ENCODE data around the gene LSM14A.

LSM14A gene

GRCh38 chr19:34180709-34181108 is 8.4 kb downstream of the LSM14A start:
- H3K9me3 ChIP-seq (ENCODE audit: control insufficient read depth, low read length): no peaks in the 10 kb centered on the region
- peaks cover 61% of the 10 kb centered on the region for H3K4me1 ChIP-seq (ENCODE audit: control insufficient read depth, insufficient read depth, low read length)
- no peak for DNase-seq (ENCODE audit: low read depth)
- no peak overlapping the region for H3K4me3 ChIP-seq (ENCODE audit: low read length)
- H3K9ac ChIP-seq (ENCODE audit: low read length): no peak overlapping the region
- H3K27me3 ChIP-seq (replicated peaks; ENCODE audit: control insufficient read depth, insufficient read depth, low read length): no peaks in the 10 kb centered on the region
- peaks cover 8% of the 10 kb centered on the region for H3K36me3 ChIP-seq (ENCODE audit: control insufficient read depth, insufficient read depth, low read length, severe bottlenecking)

GRCh38 chr19:34181111-34181864 is 9.0 kb downstream of the LSM14A start:
- H3K27me3 ChIP-seq (replicated peaks; ENCODE audit: control insufficient read depth, insufficient read depth, low read length): no peaks in the 10 kb centered on the region
- no peaks in the 10 kb centered on the region for H3K9me3 ChIP-seq (ENCODE audit: control insufficient read depth, low read length)
- no peak for DNase-seq (ENCODE audit: low read depth)
- H3K4me3 ChIP-seq (ENCODE audit: low read length): no peak overlapping the region
- H3K4me1 ChIP-seq (ENCODE audit: control insufficient read depth, insufficient read depth, low read length): peaks cover 61% of the 10 kb centered on the region
- peaks cover 8% of the 10 kb centered on the region for H3K36me3 ChIP-seq (ENCODE audit: control insufficient read depth, insufficient read depth, low read length, severe bottlenecking)
- no peak overlapping the region for H3K9ac ChIP-seq (ENCODE audit: low read length)

- Histone ChIP-seq H3K4me1 (ENCODE audit: control insufficient read depth, insufficient read depth, low read length) (peaks cover 56% of the 10 kb centered on the region), H3K9ac (ENCODE audit: low read length) (no peak overlapping the region), H3K9me3 (ENCODE audit: control insufficient read depth, low read length) (no peaks in the 10 kb centered on the region), H3K36me3 (ENCODE audit: control insufficient read depth, insufficient read depth, low read length, severe bottlenecking) (peaks cover 8% of the 10 kb centered on the region), H3K4me3 (ENCODE audit: low read length) (no peak overlapping the region), H3K27me3 (replicated peaks; ENCODE audit: control insufficient read depth, insufficient read depth, low read length) (no peaks in the 10 kb centered on the region)
- DNase-seq (ENCODE audit: low read depth): no peak
Observed at GRCh38 chr19:34182125-34182524, 9.8 kb downstream of the LSM14A start.

- peak overlapping the region; percentile 14 for H3K4me3 ChIP-seq (ENCODE audit: low read length)
- H3K36me3 ChIP-seq (ENCODE audit: control insufficient read depth, insufficient read depth, low read length, severe bottlenecking): peaks cover 8% of the 10 kb centered on the region
- H3K9me3 ChIP-seq (ENCODE audit: control insufficient read depth, low read length): no peaks in the 10 kb centered on the region
- peak; percentile 40 for DNase-seq (ENCODE audit: low read depth)
- H3K27me3 ChIP-seq (replicated peaks; ENCODE audit: control insufficient read depth, insufficient read depth, low read length): no peaks in the 10 kb centered on the region
- peaks cover 53% of the 10 kb centered on the region for H3K4me1 ChIP-seq (ENCODE audit: control insufficient read depth, insufficient read depth, low read length)
- H3K9ac ChIP-seq (ENCODE audit: low read length): no peak overlapping the region
Observed at GRCh38 chr19:34184880-34185491, 12.7 kb downstream of the LSM14A start.

GRCh38 chr19:34186205-34186604 is 13.9 kb downstream of the LSM14A start:
- H3K4me3 ChIP-seq (ENCODE audit: low read length): no peak overlapping the region
- no peak for DNase-seq (ENCODE audit: low read depth)
- peaks cover 62% of the 10 kb centered on the region for H3K4me1 ChIP-seq (ENCODE audit: control insufficient read depth, insufficient read depth, low read length)
- no peak overlapping the region for H3K9ac ChIP-seq (ENCODE audit: low read length)
- H3K9me3 ChIP-seq (ENCODE audit: control insufficient read depth, low read length): no peaks in the 10 kb centered on the region
- H3K27me3 ChIP-seq (replicated peaks; ENCODE audit: control insufficient read depth, insufficient read depth, low read length): no peaks in the 10 kb centered on the region
- H3K36me3 ChIP-seq (ENCODE audit: control insufficient read depth, insufficient read depth, low read length, severe bottlenecking): no peaks in the 10 kb centered on the region

- Histone ChIP-seq H3K9me3 (ENCODE audit: control insufficient read depth, low read length) (no peaks in the 10 kb centered on the region), H3K27me3 (replicated peaks; ENCODE audit: control insufficient read depth, insufficient read depth, low read length) (no peaks in the 10 kb centered on the region), H3K9ac (ENCODE audit: low read length) (no peak overlapping the region)
Observed at GRCh38 chr19:34187011-34187410, 14.7 kb downstream of the LSM14A start.

GRCh38 chr19:34188408-34188807 is 16.1 kb downstream of the LSM14A start:
- Histone ChIP-seq H3K27me3 (replicated peaks; ENCODE audit: control insufficient read depth, insufficient read depth, low read length) (no peaks in the 10 kb centered on the region), H3K9me3 (ENCODE audit: control insufficient read depth, low read length) (no peaks in the 10 kb centered on the region), H3K9ac (ENCODE audit: low read length) (no peak overlapping the region), H3K4me3 (ENCODE audit: low read length) (no peak overlapping the region), H3K4me1 (ENCODE audit: control insufficient read depth, insufficient read depth, low read length) (peaks cover 64% of the 10 kb centered on the region), H3K36me3 (ENCODE audit: control insufficient read depth, insufficient read depth, low read length, severe bottlenecking) (no peaks in the 10 kb centered on the region)
- DNase-seq (ENCODE audit: low read depth): peak; percentile 53

More at GRCh38 chr19:34187011-34187410, 14.7 kb downstream of the LSM14A start:
- H3K36me3 ChIP-seq (ENCODE audit: control insufficient read depth, insufficient read depth, low read length, severe bottlenecking): no peaks in the 10 kb centered on the region
- no peak overlapping the region for H3K4me3 ChIP-seq (ENCODE audit: low read length)
- peaks cover 64% of the 10 kb centered on the region for H3K4me1 ChIP-seq (ENCODE audit: control insufficient read depth, insufficient read depth, low read length)
- no peak for DNase-seq (ENCODE audit: low read depth)

GRCh38 chr19:34189199-34189916 is 17.1 kb downstream of the LSM14A start:
- no peak for DNase-seq (ENCODE audit: low read depth)
- H3K36me3 ChIP-seq (ENCODE audit: control insufficient read depth, insufficient read depth, low read length, severe bottlenecking): peaks cover 7% of the 10 kb centered on the region
- H3K9me3 ChIP-seq (ENCODE audit: control insufficient read depth, low read length): no peaks in the 10 kb centered on the region
- H3K27me3 ChIP-seq (replicated peaks; ENCODE audit: control insufficient read depth, insufficient read depth, low read length): no peaks in the 10 kb centered on the region
- peaks cover 55% of the 10 kb centered on the region for H3K4me1 ChIP-seq (ENCODE audit: control insufficient read depth, insufficient read depth, low read length)
- no peak overlapping the region for H3K4me3 ChIP-seq (ENCODE audit: low read length)
- no peak overlapping the region for H3K9ac ChIP-seq (ENCODE audit: low read length)

- Histone ChIP-seq H3K27me3 (replicated peaks; ENCODE audit: control insufficient read depth, insufficient read depth, low read length) (no peaks in the 10 kb centered on the region), H3K4me1 (ENCODE audit: control insufficient read depth, insufficient read depth, low read length) (peaks cover 49% of the 10 kb centered on the region), H3K4me3 (ENCODE audit: low read length) (no peak overlapping the region), H3K36me3 (ENCODE audit: control insufficient read depth, insufficient read depth, low read length, severe bottlenecking) (peaks cover 13% of the 10 kb centered on the region), H3K9me3 (ENCODE audit: control insufficient read depth, low read length) (no peaks in the 10 kb centered on the region), H3K9ac (ENCODE audit: low read length) (no peak overlapping the region)
- DNase-seq (ENCODE audit: low read depth): no peak
Observed at GRCh38 chr19:34189917-34190425, 17.7 kb downstream of the LSM14A start.

GRCh38 chr19:34191355-34191962 is 19.2 kb downstream of the LSM14A start:
- Histone ChIP-seq H3K36me3 (ENCODE audit: control insufficient read depth, insufficient read depth, low read length, severe bottlenecking) (peaks cover 27% of the 10 kb centered on the region), H3K9ac (ENCODE audit: low read length) (no peak overlapping the region), H3K4me1 (ENCODE audit: control insufficient read depth, insufficient read depth, low read length) (peaks cover 34% of the 10 kb centered on the region), H3K4me3 (ENCODE audit: low read length) (no peak overlapping the region), H3K27me3 (replicated peaks; ENCODE audit: control insufficient read depth, insufficient read depth, low read length) (no peaks in the 10 kb centered on the region), H3K9me3 (ENCODE audit: control insufficient read depth, low read length) (no peaks in the 10 kb centered on the region)
- DNase-seq (ENCODE audit: low read depth): no peak

- Histone ChIP-seq H3K9ac (ENCODE audit: low read length) (no peak overlapping the region), H3K27me3 (replicated peaks; ENCODE audit: control insufficient read depth, insufficient read depth, low read length) (no peaks in the 10 kb centered on the region), H3K9me3 (ENCODE audit: control insufficient read depth, low read length) (no peaks in the 10 kb centered on the region), H3K4me1 (ENCODE audit: control insufficient read depth, insufficient read depth, low read length) (peaks cover 25% of the 10 kb centered on the region), H3K36me3 (ENCODE audit: control insufficient read depth, insufficient read depth, low read length, severe bottlenecking) (peaks cover 44% of the 10 kb centered on the region), H3K4me3 (ENCODE audit: low read length) (no peak overlapping the region)
- no peak for DNase-seq (ENCODE audit: low read depth)
Observed at GRCh38 chr19:34193439-34193838, 21.1 kb downstream of the LSM14A start.
